GM19035 (cell line): Measurements from ENCODE around the gene EXOC3L1.

Source experiments
- ATAC-seq: cut with Tn5 transposase; IDR thresholded peaks from one replicate; pipeline ENCODE4 v1.9.1; 2021; ENCODE audit not compliant: unreplicated experiment

EXOC3L1 gene

GRCh38 chr16:67199011-67199807, 9.3 kb upstream of the EXOC3L1 start, which contains the start of gene ELMO3:
Gene ELMO3, plus strand, starts transcription at chr16:67199131. Its CDS starts 196 bp downstream, at chr16:67199327.
- ATAC-seq: no peak

DNA sequence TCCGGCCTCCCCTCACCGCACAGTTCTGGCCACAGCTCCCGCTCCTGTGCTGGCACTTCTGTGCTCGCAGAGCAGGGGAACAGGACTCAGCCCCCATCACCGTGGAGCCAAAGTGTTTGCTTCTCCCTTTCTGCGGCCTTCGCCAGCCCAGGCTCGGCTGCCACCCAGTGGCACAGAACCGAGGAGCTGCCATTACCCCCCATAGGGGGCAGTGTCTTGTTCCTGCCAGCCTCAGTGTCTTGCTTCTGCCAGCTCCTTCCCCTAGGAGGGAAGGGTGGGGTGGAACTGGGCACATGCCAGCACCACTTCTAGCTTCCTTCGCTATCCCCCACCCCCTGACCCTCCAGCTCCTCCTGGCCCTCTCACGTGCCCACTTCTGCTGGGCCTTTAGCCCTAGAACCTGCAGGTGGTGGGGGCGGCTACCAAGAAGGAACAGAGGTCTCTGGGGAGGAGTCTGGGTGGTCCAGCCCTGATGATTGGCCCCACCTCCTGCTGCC, 8.3 kb upstream of the EXOC3L1 start:
- ATAC-seq: no peak

- ATAC-seq: no peak
These were observed 7.8 kb upstream of the EXOC3L1 start for GRCh38 chr16:67197704-67198103.

- no peak for ATAC-seq
These were observed 6.9 kb upstream of the EXOC3L1 start for GRCh38 chr16:67196881-67197280.

DNA sequence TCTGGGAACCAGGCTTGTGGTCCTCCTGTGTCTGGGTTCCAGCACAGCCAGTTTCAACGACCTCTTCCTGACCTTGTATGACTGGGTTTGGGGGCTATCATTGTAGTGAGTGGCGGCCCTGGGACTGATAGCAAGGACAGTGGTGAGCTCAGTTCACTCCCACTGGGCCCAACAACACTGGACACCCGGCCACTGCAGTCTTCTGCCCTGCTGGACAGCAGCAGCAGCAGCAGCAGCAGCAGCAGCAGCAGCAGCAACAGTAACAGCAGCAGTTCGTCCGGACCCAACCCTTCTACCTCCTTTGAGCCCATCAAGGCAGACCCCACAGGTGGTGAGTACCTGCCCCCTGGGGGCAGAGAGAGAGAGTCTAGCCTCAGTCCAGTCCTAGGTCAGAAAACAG, 5.7 kb upstream of the EXOC3L1 start:
- ATAC-seq: no peak

- ATAC-seq: no peak
These were observed 4.3 kb upstream of the EXOC3L1 start for GRCh38 chr16:67194260-67194659.

GRCh38 chr16:67193536-67193935, 3.6 kb upstream of the EXOC3L1 start:
- ATAC-seq: no peak

GRCh38 chr16:67192781-67193361, 2.9 kb upstream of the EXOC3L1 start:
- peak; percentile 5 for ATAC-seq

GRCh38 chr16:67191995-67192681, 2.2 kb upstream of the EXOC3L1 start, which contains the start of gene E2F4:
Gene E2F4, plus strand, starts transcription at chr16:67192155. Its CDS starts 73 bp downstream, at chr16:67192228.
- ATAC-seq: peak; percentile 90

DNA sequence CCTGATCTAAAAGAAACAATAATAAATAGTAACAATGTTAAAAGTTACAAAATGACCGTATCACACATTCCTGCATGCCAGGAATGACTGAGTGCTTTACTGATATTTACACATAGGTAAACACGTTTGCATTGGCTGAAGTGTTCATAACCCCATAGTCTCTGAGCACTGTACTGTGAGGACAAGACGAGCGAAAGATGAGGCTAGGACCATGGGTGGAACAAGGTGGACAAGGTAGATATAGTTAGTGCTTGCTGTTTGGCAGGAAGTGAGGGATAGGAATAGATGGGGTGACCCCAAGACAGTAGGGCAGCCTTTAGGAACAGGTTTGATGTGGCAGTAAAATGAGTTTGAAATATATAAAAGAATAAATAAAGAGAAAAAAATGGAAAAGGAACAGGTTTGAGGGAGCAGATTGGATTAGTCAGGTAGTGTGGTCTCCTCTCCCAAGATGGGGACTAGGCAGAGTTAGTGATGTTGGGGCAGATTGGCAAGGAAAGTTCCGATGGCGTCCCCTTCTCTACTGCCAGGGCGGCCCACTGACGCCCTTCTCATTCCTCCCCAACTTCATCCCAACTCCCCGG, 1.6 kb upstream of the EXOC3L1 start:
- no peak for ATAC-seq

DNA sequence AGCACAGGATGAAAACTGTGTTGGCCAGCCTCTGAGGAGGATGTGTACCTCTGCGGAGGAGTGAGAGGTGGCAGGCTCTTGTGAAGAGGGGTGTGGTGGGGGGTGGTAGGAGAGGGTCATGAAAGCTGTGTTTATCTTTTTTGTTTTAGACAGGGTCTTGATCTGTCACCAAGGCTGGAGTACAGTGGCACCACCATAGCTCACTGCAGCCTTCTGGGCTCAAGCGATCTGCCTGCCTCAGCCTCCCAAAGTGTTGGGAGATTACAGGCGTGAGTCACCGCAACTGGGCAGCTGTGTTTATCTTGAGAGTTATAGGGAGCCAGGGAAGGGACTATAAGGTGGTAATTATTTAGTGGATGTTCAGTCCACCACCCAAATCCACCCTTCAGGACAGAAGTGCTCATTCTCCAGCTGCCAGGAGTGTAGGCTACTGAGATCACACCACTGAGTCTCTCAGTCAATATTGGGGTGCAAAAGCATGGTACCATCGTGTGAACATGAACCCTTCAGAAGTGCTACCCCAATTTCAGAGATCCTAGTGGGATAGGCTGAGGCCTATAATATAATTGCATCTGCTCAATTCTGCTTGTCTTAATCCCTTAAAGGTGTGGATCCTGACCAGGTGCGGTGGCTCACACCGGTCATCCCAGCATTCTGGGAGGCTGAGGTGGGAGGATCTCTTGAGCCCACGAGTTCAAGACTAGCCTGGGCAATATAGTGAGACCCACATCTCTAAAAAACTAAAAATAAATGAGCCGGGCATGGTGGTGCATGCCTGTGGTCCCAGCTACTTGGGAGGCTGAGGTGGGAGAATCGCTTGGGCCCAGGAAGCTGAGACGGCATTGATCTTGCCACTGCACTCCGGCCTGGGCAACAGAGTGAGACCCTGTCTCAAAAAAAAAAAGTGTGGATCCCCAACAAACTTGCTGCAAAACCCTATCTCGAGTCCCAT, 788 bp upstream of the EXOC3L1 start:
- ATAC-seq: no peak

DNA sequence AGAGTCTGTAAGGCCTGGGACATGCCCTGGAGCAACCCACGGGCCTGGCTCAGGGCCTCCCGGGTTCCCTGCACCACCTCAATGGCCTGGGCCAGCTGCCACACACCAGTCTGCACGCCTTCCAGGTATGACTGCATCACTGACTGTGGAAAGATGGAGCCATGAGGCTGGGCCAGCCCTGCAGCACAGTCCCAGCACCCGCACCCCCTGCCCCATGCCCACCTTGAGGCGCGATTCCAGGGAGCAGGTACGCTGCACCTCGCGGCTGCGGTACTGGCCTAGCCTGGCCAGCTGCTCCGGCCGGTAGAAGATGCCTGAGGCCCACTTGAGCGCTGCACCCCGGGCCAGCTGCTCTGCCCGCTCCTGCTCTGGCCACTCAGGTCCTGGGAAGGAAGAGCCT, 1.1 kb downstream of the EXOC3L1 start:
- no peak for ATAC-seq

- ATAC-seq: no peak
These were observed 1.6 kb downstream of the EXOC3L1 start for GRCh38 chr16:67188323-67188722.

DNA sequence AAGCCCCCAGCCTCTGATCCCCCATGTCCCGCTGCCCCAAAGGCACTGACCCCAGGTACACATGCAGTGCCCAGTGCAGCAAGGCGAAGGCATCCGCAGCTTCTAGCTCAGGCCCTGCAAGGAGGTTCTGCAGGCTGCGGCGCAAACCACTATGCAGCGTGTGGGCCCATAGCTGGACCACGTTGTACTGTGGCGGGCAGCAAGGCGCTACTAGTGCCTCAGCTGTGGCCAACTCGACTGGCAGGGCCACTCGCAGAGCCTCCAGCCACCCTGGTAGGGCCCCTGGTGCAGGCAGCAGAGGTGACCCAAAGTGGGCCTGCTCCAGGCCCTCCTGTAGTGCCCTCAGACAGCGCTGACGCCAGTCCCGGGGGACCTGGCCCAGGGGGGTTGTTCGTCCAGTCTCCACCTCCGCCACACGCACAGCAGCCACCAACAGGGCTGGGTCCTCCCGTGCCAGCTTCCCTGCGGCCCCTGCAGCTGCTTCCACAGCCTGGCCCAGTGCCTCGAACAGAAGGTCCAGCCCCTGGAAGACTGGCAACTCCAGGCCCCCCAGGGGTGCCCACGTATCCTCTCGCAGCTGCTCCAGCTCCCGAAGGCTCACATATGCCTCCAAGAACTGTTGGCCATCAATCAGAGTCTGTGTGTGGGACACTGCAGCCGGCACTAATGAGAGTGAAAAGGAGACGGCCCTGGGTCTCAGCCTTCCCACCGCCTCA, 2.6 kb downstream of the EXOC3L1 start:
- ATAC-seq: no peak

GRCh38 chr16:67186550-67186950, 3.4 kb downstream of the EXOC3L1 start:
- no peak for ATAC-seq

DNA sequence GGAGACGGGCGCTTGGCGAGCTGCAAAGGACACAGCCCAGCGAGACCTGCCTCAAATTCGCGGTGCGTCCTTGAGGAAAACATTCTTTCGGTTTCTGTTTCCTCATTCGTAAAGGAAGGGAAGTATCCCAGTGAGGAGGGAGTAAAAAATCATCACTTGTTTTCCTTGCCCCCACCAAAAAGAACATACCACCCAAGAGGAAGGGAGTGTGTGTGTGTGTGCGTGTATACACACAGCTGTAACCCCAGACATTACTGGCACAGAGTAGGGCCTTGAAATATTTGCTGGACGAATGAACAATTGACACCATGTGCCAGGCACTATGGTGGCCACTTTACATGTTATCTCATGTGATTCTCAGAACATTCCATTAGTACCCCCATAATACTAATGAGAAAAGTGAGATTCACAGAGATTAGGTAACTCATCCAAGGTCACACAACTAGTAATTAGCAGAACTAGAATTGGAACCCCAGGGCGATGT, 4.2 kb downstream of the EXOC3L1 start:
- ATAC-seq: no peak

GRCh38 chr16:67184995-67185650, 4.8 kb downstream of the EXOC3L1 start:
- ATAC-seq: peak; percentile 23

GRCh38 chr16:67184453-67184994, 5.4 kb downstream of the EXOC3L1 start:
- peak; percentile 9 for ATAC-seq
